Measurements from ENCODE around the gene CMTM6.
"Not testable (repeated sequence)": the region's sequence is repeated elsewhere in the genome, so short reads cannot be mapped to it uniquely, and the experiment has no call there.

CMTM6 gene

GRCh38 chr3:32502118-32502945 lies at the start of gene CMTM6:
Gene CMTM6, minus strand, starts transcription at chr3:32502852. Its CDS starts 107 bp downstream, at chr3:32502745.
- peak; percentile 79 for DNase-seq
- peak; percentile 86 for ATAC-seq

GRCh38 chr3:32552013-32552412 lies 49.4 kb upstream of the CMTM6 start:
- DNase-seq (no peak), ATAC-seq (no peak)

GRCh38 chr3:32551496-32551895 lies 48.8 kb upstream of the CMTM6 start:
- ATAC-seq: no peak

GRCh38 chr3:32551087-32551486 lies 48.4 kb upstream of the CMTM6 start:
- ATAC-seq: no peak
- DNase-seq: no peak

More at GRCh38 chr3:32551496-32551895, 48.8 kb upstream of the CMTM6 start:
- DNase-seq: no peak

- ATAC-seq: no peak
- DNase-seq: no peak
These were observed 42.7 kb upstream of the CMTM6 start for GRCh38 chr3:32545305-32545704.

GRCh38 chr3:32544894-32545293 lies 42.2 kb upstream of the CMTM6 start:
- DNase-seq (no peak), ATAC-seq (no peak)

- ATAC-seq (no peak), DNase-seq (no peak)
These were observed 40.2 kb upstream of the CMTM6 start for GRCh38 chr3:32542807-32543206.

GRCh38 chr3:32540899-32541298 lies 38.2 kb upstream of the CMTM6 start:
- DNase-seq: no peak
- no peak for ATAC-seq

- no peak for DNase-seq
These were observed 29.8 kb upstream of the CMTM6 start for GRCh38 chr3:32532434-32532833.

GRCh38 chr3:32531010-32531647 lies 28.5 kb upstream of the CMTM6 start:
- DNase-seq (no peak), ATAC-seq (peak; percentile 98)

More at GRCh38 chr3:32532434-32532833, 29.8 kb upstream of the CMTM6 start:
- ATAC-seq: no peak

GRCh38 chr3:32525720-32526119 lies 23.1 kb upstream of the CMTM6 start:
- no peak for ATAC-seq
- DNase-seq: no peak

GRCh38 chr3:32522682-32523081 lies 20.0 kb upstream of the CMTM6 start:
- DNase-seq: no peak

GRCh38 chr3:32518921-32519320 lies 16.3 kb upstream of the CMTM6 start:
- not testable (repeated sequence) for ATAC-seq, DNase-seq

More at GRCh38 chr3:32522682-32523081, 20.0 kb upstream of the CMTM6 start:
- no peak for ATAC-seq

GRCh38 chr3:32516751-32517150 lies 14.1 kb upstream of the CMTM6 start:
- not testable (repeated sequence) for DNase-seq, ATAC-seq

GRCh38 chr3:32511005-32511404 lies 8.4 kb upstream of the CMTM6 start:
- no peak for ATAC-seq
- no peak for DNase-seq

- peak; percentile 88 for ATAC-seq
- DNase-seq: peak; percentile 60
These were observed 7.5 kb upstream of the CMTM6 start for GRCh38 chr3:32510075-32510724.

- ATAC-seq (no peak), DNase-seq (no peak)
These were observed 6.1 kb upstream of the CMTM6 start for GRCh38 chr3:32508711-32509110.

- no peak for ATAC-seq
- DNase-seq: no peak
These were observed 3.8 kb upstream of the CMTM6 start for GRCh38 chr3:32506466-32506865.

- no peak for DNase-seq
- ATAC-seq: no peak
These were observed 264 bp upstream of the CMTM6 start for GRCh38 chr3:32502946-32503286.

GRCh38 chr3:32501783-32502117 lies 902 bp downstream of the CMTM6 start:
- DNase-seq: no peak
- no peak for ATAC-seq

GRCh38 chr3:32500880-32501782 lies 1.5 kb downstream of the CMTM6 start:
- no peak for ATAC-seq
- no peak for DNase-seq

- ATAC-seq (no peak), DNase-seq (no peak)
These were observed 2.4 kb downstream of the CMTM6 start for GRCh38 chr3:32500231-32500630.
